Stimulated activated CD4-positive, alpha-beta T cell treated with anti-CD3 and anti-CD28 coated beads, Interleukin-2, amount 100 ng/mL, for 4 hours (primary cell): ENCODE results near the gene UFM1.
"Not testable (repeated sequence)": the region's sequence is repeated elsewhere in the genome, so short reads cannot be mapped to it uniquely, and the experiment has no call there.

Experiments used
- DNase-seq: peaks from one replicate; pipeline ENCODE4 v3.0.0-alpha.2; 2020; ENCODE audit warnings: low read depth

UFM1 gene

DNA sequence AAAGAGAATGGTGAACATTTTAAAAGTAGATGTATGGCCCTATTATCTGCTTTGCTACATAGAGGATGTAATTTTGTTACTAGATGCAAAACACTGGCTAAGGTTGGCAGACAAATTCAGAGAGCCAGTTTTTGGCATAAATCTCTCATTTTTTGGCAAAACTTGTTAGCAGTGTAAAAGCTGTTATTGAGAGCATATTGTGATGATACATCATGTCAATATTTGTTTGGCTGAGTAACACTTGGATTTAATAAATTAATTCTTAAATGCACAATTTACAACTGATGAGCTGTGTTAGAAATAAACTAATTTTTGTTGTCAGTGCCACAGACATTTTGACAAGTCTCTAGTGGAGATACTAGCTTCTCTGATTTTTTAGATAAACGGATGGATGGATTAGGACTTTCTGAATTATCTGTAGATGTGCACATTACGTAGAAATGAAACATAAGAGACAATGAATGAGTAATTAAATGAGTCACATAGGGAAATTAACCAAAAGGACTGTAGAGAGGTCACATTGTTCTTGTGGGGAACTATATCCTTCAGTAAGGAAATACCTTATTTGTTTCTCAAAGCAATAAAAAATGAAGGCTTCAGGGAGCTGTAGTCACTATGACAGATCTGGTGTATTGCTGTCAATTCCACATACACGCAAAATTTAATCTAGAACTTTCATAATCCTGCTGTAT lies 17.4 kb downstream of the UFM1 start:
- DNase-seq = no peak

DNA sequence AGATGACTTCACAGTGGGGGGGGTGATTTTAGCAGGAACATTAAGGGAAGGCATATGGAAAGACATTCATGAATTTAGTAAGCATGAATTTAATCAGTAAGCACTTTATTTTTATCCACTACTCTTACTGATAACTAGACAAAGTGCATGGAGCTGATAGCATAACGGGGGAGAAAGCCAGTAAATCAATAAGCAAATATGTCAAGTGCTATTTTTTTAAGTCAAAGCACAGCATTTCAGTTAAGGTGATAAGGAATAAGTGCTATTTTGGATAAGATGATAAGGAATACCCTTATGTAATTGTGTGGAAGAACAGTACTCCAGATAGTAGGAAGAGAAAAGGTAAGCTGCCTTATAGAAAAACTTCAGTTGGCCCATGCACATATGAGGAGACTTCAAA lies 19.4 kb downstream of the UFM1 start:
- DNase-seq = no peak

GRCh38 chr13:38370096-38370495 lies 20.4 kb downstream of the UFM1 start:
- DNase-seq = not testable (repeated sequence)

- no peak for DNase-seq
Measured at GRCh38 chr13:38372820-38373383, 23.3 kb downstream of the UFM1 start.

GRCh38 chr13:38376546-38376945 lies 26.9 kb downstream of the UFM1 start:
- no peak for DNase-seq

DNA sequence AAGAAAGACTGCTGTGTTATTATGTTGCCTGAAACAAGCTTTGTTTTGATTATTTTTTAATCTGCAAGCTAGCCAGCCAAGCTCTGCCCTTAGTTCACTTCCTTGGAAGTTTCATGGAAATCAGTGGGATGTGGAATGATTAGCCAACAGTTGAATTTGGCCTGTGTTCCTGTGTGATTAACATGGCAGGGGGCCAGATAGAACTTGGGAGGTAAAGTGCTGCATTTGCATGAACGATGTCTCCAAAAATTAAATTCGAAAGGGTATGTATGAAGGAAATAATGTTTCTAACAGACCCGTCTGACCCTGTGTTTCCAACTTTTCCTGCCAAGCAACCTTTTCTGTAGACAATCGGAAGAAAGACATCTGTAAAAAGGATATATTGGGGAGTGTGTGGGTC lies 32.2 kb downstream of the UFM1 start:
- no peak for DNase-seq

GRCh38 chr13:38382946-38383345 lies 33.3 kb downstream of the UFM1 start:
- DNase-seq = no peak

DNA sequence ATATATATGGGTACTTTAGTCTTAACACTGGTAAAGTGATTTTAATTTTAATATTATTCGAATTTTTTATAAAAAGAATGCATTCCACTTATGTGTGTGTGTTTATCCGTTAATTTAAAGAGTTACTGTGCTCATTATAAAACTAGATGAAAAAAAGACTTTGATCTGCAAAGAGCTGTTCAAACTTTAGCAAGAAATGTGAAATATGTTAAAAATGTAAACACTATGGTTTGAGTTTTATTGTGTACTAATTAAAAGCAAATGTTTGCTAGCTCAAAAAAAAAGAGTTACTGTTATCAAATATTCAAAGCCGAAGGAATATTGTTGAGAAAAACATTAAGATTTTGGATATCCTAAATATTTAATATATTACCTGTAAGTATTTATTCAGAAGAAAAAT lies 34.5 kb downstream of the UFM1 start:
- no peak for DNase-seq

DNA sequence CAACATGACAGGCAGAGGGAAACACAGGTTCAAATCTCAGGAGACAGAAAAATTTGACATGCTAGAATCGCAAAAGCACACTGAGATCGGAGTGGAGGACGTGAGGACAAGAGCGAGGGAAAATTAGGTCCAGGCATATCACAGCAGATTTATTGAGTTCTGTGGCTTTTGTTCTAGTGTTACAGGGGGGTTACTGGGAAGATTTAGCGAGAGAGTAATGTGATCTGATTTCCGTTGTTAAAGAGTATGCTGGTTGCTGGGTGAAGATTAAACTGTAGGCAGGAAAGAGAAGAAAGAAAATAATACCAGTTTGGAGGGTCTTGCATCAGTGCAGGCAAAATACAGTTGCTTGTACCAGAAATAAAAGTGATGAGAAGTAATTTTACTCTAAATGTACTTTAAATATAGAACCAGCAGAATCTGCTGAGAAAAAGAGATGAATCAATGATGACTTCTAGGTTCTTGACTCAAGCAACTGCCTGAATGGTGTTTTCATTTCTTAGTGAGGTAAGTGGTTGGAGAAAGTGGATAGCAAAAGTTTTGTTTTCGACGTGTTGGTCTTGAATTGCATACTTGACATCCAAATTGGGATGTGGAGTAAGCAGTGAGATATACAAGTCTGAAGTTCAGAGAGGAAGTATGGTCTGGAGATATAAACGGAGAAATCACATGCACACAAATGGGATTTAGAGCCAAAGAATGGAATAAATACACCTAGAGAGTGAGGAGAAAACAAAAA lies 35.7 kb downstream of the UFM1 start:
- no peak for DNase-seq

DNA sequence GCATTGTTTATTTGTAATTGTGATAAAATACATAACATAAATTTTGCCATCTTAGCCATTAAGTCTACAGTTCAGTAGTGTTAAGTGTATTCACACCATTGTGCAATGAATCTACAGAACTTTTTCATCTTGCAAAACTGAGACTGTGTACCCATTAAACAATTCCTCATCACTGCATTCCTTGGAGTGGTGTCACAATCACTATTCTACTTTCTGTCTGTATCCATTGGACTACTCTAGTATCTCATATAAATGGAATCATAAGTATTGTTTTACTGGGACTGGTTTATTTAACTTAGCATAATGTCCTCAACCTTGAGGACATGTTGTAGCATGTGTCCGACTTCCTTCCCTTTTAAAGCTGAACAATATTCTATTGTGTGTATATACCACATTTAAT lies 36.8 kb downstream of the UFM1 start:
- no peak for DNase-seq

GRCh38 chr13:38391341-38391740 lies 41.7 kb downstream of the UFM1 start:
- no peak for DNase-seq

DNA sequence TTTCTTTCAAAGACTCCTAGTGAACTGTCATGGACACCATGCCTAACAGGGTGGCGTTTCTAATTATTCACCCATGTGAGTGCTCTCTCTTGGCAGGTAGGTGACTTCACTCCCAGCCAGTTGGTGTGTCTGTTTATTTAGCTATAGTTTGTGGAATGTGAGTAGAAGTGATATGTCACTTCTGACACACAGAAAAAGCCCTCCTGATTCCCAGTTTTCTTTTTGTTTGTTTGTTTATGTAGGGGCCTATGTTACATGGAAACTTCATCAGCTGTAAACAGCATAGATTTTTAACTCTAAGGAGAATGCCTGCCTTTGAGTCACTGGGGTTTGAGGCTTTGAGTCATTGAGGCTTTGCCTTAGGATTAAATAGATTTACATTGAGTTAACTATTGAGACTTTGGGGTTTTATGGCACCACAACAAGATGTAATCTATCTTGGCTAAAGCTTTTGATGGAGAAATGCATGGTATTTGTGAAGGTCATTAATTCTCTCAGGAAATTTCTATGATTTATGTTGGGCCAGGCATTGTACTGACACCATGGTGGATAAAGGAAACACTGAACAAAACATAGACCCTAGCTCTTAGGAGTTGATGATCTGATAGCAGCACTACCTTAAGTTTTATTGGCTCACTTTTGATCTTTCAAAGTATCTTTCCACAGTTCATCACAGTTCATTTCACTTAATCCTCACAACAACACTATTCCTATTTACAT lies 45.3 kb downstream of the UFM1 start:
- DNase-seq = no peak

DNA sequence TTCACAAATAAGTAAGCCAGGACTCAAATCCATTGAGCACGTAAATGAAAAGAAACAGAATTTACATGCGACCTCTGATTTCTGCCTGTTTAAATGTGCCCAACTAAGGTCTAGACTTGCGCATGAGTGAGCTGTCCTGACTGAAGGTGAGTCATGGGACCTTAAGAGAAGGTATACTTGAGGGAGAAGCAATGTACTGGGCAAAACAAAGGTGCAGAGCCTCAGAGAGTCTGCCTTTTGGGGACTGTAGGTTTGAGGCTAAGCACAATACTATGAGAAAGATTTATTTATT lies 45.8 kb downstream of the UFM1 start:
- DNase-seq = no peak

- DNase-seq = no peak
Measured at GRCh38 chr13:38398711-38399493, 49.3 kb downstream of the UFM1 start.

GRCh38 chr13:38399535-38399934 lies 49.9 kb downstream of the UFM1 start:
- DNase-seq = no peak

DNA sequence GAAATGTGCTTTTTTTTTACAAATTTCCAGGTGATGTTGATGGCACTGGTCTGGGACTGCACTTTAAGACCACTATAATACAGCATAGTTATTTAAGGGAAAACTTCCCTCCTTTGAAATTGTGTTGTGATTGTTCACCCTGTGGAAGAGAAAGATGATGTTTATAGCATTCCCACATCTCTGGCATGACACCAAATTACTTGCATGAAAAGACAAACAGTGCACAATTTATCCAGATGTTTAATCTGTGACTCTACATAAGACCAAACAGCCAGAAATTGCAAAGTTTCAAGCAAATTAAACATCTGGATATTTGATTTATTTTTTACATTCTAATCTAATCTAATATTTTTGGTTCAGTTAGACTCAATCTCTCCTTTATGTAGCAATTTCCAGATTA lies 51.6 kb downstream of the UFM1 start:
- DNase-seq = no peak

- DNase-seq = no peak
Measured at GRCh38 chr13:38405216-38405615, 55.6 kb downstream of the UFM1 start.

GRCh38 chr13:38409771-38410170 lies 60.1 kb downstream of the UFM1 start:
- DNase-seq = no peak

DNA sequence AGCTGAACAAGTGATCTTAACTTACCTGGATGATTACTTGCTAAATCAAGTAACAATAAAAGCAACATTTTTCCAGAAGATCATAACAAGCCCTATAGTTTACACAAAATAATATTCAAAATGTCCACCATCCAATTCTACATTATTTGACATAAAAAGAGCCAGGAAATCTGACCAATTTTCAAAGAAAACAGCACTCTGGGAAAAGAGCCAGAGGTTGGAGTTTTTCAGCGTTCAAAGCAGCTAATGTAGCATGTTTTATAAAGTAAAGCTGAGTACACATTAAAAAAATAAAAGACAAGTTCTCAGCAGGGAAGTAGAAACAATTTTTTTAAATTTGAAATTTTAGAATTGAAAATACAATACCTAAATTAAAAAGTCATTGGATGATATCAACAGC lies 62.6 kb downstream of the UFM1 start:
- DNase-seq = no peak
